Endometrial microvascular endothelial cells (primary cell): ENCODE measurements around the gene SALL3. TPM values are rescaled to one million over a fixed set of nuclear protein-coding genes. Genes with fewer than 3 reads are reported as not detected.
"Not testable (repeated sequence)": the region's sequence is repeated elsewhere in the genome, so short reads cannot be mapped to it uniquely, and the experiment has no call there.

Experiments used
- in situ Hi-C: cut with HindIII; loops from 2 replicates; pipeline ENCODE4 v1.10.0; 2017; ENCODE audit warnings: low sequenced_read_pairs, low pct_unique_long_range_greater_than_20kb; ENCODE audit errors: inconsistent ontology term
- total RNA-seq: library from RNA; depleted of rRNA; stranded (reverse); fragments of >200 nt; gene quantifications from one replicate; pipeline ENCODE4 v1.2.3, GENCODE V29; 2015; ENCODE audit errors: inconsistent ontology term

Gene SALL3
- total RNA-seq, 1 donor from 2014 or later = not detected

DNA sequence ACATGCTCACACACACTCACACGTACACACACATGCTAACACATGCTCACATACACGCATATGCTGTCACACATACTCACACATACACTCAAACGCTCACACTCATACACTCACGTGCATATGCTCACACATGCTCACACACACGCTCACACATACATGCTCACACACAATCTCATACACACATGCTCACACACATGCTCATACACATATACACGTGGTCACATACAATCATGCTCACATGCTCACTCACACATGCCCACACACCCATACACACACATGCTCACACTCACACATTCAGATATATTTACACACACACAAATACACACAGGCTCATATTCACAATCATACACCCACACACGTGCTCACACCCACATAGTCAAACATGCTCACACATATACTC, 17.5 kb upstream of the SALL3 start:
- in situ Hi-C loops = no loop called here

DNA sequence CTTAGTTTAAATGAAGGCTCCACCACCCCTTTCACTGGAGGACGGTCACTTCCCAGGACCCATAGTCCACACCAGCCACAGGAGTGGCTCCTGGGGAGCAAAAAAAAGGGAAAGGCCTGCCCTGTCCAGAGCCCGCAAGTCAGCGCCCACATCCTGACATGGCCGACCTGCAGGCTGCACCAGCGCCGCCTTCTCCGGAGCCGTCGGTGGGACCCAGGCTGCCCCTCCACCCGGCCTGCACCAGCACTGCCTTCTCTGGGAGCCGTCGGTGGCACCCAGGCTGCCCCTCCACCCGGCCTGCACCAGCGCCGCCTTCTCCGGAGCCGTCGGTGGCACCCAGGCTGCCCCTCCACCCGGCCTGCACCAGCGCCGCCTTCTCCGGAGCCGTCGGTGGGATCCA, 14.9 kb upstream of the SALL3 start:
- in situ Hi-C loops = not testable (repeated sequence)

DNA sequence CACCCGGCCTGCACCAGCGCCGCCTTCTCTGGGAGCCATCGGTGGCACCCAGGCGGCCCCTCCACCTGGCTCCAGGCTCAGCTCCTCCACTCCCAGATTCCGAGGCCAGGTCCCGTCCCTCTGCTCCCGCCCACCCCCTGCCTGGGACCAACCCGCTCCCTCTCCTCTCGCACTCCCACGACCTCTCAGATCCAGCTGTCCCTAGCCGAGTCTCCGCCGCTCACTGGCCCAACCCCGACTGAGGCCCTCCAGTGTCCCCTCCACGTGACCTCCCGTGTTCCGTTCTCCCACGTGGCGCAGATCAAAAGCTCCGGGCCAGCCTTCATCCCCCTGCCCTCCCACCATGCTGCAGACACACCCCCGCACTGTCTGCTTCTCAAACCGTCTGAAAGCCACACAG, 14.4 kb upstream of the SALL3 start:
- in situ Hi-C loops = no loop called here

GRCh38 chr18:78965917-78966792, 13.5 kb upstream of the SALL3 start:
- in situ Hi-C loops = no loop called here

DNA sequence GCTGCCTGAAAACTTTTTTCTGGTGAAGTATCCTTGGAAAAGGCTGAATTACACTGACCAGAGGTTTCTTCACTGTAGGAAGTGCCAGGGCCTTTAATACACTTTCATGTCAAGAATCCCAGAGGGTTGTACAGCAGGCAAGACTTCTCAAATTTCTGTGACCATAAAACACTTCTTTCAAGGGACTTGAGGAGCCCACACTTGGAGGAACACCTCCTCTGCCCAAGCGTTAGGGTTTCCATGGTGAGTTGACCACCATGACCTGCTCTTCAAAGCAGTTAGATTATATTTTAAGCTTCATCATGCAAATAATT, 12.9 kb upstream of the SALL3 start:
- in situ Hi-C loops = no loop called here

GRCh38 chr18:78967692-78968091, 11.9 kb upstream of the SALL3 start:
- in situ Hi-C loops = no loop called here

GRCh38 chr18:78969574-78970315, 9.9 kb upstream of the SALL3 start:
- in situ Hi-C loops = no loop called here

- in situ Hi-C loops = no loop called here
Measured at GRCh38 chr18:78970774-78971333, 8.8 kb upstream of the SALL3 start.

- in situ Hi-C loops = no loop called here
Measured at GRCh38 chr18:78971511-78972245, 7.9 kb upstream of the SALL3 start.

- in situ Hi-C loops = no loop called here
Measured at GRCh38 chr18:78972385-78972918, 7.2 kb upstream of the SALL3 start.

DNA sequence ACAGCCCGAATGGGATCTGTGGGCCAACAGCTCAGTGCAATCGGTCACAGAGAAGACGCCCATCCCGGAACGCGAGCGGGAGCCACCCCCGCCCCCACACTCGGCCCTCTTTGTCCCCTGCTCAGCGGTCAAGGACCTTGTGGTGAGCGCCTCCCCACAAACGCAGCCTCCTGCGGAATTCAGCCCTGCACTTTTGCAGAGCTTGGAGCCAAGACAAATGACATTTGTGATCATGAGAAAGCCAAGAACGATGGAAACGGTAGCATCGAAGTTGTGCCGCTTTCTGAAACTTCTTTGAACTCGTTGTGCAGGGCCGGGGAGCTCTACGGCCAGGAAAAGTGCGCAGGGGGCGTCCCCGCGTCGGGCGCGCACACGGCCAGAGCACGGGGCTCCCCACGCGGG, 6.7 kb upstream of the SALL3 start:
- in situ Hi-C loops = no loop called here

- in situ Hi-C loops = no loop called here
Measured at GRCh38 chr18:78973357-78974083, 6.1 kb upstream of the SALL3 start.

DNA sequence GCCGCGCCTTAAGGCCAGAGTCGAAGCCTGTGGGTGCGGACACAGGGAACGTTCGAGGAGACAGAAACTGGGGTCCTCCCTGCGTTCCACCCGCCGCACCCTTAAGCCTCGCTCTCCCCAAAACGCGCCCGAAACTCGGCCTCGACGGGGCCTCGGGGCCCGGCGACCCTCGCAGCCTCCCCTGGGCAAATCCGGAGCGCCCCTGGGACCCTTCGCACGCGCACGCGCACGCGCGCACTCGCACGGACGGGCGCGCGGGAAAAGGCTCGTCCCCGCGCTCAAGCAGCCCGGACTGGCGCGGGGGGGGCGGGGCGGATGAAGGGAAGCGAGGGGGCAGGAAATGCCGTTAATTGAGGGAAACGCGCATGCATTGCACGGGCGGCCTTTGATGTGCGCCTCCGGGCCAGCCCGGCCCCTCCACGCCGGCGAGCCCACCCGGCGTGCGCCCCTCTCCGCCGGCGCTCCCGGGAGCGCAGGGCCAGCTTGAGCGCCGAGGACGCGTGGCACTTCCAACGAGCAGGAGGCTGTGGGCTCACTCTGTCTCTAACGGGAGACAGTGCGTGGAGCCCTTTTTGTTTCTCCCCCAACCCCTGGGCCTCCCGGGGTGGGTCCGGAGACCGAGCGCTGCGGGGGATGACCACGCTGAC, 5.4 kb upstream of the SALL3 start:
- in situ Hi-C loops = no loop called here

DNA sequence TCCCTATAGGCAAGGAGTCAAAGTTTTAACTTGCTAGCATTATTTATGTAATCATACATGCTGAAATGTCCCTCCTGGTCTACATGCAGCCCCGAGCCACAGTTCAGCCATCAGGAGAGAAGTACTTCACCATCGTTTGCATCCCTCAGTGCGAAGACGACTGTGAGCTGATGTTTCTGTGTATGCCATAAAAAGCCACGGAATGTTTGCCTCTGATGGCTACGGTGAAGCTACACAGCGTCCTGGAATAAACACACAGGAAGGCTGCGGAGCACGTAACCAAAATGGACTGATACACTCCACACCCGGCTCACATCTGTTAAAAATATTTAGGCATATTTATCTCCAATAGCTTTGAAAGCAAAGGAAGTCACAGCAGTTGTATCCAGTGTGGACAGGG, 4.3 kb upstream of the SALL3 start:
- in situ Hi-C loops = no loop called here

DNA sequence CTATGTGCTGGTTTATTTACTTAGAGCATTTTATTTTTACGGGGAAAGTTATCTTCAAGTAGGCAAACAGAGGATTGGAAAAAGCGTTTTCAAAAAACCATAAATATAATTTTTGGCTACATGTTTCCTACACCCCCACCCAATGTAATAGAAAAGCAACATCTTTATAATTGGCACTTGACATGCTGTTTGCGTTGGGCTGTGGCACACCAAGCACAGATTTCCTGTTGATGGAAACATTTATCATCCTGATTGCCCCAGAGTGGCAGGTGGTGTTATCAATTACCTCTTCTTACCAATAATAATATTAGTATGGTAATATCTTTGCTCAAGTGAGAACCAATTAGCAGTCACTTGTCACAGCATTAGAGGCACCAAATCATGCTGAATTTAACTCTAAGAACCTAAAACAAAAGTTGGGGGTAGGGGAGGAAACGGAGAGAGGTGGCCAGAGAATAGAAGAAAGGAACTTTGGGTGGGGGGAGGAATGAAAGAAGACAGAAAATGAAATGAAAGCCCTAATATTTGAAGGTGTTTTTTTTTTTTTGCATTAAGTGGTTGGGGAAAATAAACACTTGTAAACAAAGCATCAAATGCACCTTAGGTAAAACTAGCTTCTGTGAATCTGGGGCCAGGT, 3.8 kb upstream of the SALL3 start:
- in situ Hi-C loops = no loop called here

DNA sequence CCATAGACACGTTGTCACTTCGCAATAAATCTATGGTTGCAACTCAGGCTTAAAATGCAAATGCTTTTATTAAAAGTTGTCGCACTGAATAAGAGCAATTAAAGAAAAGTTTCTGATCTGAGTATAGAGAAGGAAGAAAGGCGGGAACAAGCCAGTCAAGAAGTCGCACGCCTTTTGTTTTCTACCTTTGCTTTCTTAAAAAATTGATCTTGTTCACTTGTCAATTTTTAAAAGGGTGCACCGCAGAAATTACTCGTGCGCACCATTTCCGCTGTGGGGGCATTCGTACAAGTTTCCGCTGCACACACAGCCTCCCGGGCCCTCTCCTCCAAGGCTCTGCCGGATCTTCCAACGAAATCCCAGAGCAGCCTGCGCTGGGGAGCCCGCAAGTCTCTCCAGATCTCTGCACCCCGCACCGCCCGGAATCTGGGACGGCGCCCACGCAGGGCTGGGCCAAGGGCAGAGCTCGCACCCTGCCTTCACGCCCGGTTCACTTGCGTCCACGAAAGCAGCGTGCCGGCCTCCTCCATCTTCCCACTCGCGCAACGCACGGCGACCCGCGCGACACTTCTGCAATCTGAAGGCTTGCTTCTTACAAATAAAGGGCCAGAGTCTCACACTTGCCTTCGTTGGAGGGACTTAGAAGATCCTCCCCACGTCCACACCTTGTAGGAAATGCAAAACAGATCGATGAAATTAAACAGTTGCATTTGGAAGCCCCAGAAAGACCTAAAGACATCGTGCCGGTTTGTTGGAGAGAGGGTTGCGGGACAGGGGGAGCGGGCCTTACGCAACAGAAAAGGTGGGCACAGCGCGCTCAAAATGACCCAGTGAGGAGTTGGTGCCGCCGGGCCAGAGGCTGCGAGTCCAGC, 2.6 kb upstream of the SALL3 start:
- in situ Hi-C loops = no loop called here
